ENCODE results near the gene SH3PXD2A.

DNA sequence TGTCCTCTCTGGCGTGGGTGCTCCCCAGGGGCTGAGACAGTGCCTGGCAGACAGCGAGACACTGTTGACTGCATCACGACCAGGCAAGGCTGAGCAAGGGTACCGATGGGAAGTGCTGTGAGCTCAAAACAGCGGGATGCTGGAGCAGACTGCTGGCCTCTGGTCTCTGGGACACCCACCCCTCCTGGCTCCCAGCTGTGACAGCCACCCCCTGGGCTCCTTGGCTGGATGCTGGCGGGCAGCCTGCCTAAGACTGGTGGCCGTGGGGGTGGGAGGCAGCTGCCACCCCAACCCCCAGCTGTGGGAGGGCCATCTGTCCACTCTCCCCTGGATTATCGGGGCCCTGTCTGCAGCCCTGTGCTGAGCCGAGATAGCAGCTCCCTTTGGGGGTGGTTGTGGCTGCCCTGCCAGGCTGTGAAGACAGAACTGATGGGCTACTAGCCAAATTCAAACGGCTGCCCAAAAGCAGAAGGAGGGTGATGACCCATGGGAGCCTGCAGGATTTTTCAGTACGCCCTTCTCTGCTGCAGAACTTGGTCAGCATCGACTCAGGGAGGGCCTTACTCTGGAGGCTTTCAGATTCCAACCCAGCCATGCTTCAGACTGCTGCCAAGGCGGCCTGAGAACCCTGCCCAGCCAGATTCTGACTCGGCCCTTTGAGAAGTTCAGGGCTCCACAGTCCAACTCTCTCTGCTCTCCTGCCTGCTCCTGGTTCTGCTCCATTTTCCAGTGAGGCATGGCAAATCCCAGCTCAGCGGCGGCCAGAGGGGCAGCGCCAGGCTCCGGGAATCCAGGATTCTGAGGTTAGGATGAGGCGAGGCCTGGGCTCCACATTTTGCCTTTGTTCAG is 236.6 kb downstream of the SH3PXD2A start:
- TF ChIP-seq GATA3 (IDR thresholded peaks at IDR 0.05; ENCODE audit: low read depth, low read length), result no peak; the same call in 1 of the 2 replicates
- TF ChIP-seq GATA2 (IDR thresholded peaks at IDR 0.05; ENCODE audit: low read depth, low read length), result peak; percentile 99

Measured in SH-SY5Y (cell line).